Cardiac fibroblast (primary cell): ENCODE data around the gene HHAT.

Experiments
- DNase-seq, 2 donors: peaks; one replicate each; pipeline versions ENCODE4 v3.0.0 to v3.0.0-alpha.2; 2010; ENCODE audit warnings: low read depth in 2 of 2
- H3K4me3 ChIP-seq, 2 donors: replicated peaks in 1 of 2; 1 replicate in 1 of 2; 2 replicates in 1 of 2; pipeline ENCODE4 v1.5.1; 2011; ENCODE audit warnings: low read depth in 2 of 2, low read length in 2 of 2, mild to moderate bottlenecking in 2 of 2, moderate library complexity in 1 of 2
- CTCF ChIP-seq: IDR thresholded peaks from one replicate; pipeline ENCODE4 v1.5.1; 2011; ENCODE audit warnings: low read depth, mild to moderate bottlenecking, low read length, inconsistent platforms

The HHAT gene

GRCh38 chr1:210663730-210664573 is 335.2 kb downstream of the HHAT start:
- DNase-seq = no peak
- TF ChIP-seq CTCF = no peak
- no peak overlapping the region for H3K4me3 ChIP-seq

- TF ChIP-seq CTCF = no peak
- DNase-seq = no peak
- H3K4me3 ChIP-seq = no peak overlapping the region
These were observed 341.2 kb downstream of the HHAT start for GRCh38 chr1:210669951-210670350.

- DNase-seq = no peak
- TF ChIP-seq CTCF = no peak
- H3K4me3 ChIP-seq = no peak overlapping the region
These were observed 345.4 kb downstream of the HHAT start for GRCh38 chr1:210674151-210674550.

GRCh38 chr1:210676539-210676938 is 347.8 kb downstream of the HHAT start:
- no peak for TF ChIP-seq CTCF
- no peak overlapping the region for H3K4me3 ChIP-seq
- no peak for DNase-seq

GRCh38 chr1:210677533-210677932 is 348.8 kb downstream of the HHAT start:
- H3K4me3 ChIP-seq = no peak overlapping the region
- DNase-seq = no peak
- no peak for TF ChIP-seq CTCF

GRCh38 chr1:210678306-210678705 is 349.6 kb downstream of the HHAT start:
- DNase-seq = no peak
- H3K4me3 ChIP-seq = no peak overlapping the region
- no peak for TF ChIP-seq CTCF

- DNase-seq = no peak
- TF ChIP-seq CTCF = no peak
- H3K4me3 ChIP-seq = no peak overlapping the region
These were observed 352.5 kb downstream of the HHAT start for GRCh38 chr1:210681158-210681557.
